ENCODE results near the gene GALNT4.

GALNT4 gene

GRCh38 chr12:89524541-89525304 lies at the start of gene GALNT4:
TSS of gene GALNT4 (minus strand) at chr12:89524796. CDS start at chr12:89524549, 247 bp downstream.
- DNase-seq = peak; percentile 88

DNA sequence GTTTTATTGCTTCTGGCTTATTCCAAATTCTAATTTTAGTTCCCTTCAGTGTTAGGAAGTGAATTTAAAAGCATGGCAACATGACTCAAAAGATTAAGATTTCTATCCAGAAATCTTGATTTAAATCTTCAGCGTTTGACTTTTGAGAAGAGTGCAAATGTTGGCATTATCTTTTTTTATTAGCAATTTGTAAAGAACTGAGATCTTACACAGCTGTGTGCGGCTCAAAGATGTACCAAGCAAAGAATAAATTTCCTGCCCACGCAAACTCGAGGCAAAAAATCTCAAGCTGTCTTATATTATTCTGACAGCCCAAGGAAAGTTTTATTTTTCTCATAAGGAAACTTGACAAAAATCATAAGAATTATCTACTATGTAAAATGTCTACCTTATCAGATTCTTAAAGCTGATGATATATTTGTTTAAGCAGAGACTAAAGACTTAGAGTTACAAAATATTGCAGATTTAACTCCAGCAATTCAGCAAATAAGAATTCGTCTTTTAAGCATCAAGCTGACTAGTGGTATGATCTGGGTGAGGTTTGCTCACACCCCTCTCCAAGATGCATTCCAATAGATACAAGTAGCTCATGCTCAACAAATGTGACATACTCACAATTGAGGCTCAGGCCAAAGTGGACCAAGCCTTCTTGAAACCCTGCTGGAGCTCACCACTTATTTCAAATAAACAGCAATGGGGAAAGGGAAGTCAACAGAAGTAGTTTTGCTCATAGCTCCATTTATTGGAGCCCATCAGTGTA lies 48.6 kb upstream of the GALNT4 start:
- no peak for DNase-seq

DNA sequence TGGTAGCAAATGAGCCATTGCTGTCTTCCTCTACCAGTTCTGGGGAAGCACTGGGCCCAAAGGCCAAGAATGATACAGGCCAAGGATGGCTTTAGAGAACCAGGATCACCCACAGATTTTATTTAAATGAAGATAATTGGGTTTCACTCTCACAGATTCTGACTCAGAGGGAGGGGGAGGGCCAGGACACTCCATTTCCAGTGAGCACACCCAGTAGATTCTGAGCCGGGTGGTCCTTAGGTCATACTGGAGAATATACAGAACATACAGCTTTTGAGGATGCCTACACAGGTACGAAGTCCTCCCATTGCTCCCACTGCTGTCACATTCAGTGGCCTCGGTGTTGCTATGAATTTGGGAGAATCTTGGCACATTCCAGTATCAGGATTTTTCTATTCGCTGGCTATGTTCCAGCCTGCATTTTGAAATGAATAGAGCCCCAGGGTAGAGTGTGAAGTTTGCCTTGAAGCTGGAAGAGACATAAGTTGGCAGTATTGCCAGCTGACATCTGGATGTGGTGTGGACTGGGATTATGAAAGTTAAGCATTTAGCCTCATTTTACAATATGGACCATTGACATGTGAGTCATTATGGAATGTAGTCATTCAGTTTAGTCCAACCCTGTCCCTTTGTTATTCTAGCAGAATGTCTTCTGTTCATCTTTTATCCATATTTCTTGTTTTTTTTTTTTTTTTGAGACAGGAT lies 47.0 kb upstream of the GALNT4 start:
- DNase-seq = no peak

GRCh38 chr12:89568484-89568883 lies 43.9 kb upstream of the GALNT4 start:
- DNase-seq = no peak

DNA sequence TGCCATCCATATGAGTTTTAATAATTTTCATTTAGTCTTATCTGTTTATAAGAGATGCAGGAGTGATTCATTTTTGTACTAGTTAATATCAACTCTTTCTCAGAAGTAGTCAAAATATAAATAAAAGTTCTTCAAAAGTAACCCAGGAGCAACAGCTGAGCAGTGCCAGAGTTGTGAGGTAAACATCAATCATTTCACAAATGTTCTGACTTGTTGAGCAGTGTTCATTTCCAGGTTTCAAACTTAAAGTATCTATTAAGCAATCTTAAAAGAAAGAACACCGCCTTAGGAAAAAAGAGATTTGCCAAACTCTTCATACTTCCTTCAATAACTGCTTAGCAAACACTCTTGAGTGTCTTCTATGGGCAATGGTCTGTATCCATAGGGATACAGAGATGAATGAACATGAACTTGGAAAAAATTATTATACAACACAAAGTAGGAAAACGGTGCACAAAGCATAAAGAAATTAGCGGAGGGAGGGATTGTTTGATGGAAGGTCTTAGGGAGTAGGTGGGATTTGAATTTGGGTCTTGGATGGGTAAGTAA lies 43.2 kb upstream of the GALNT4 start:
- no peak for DNase-seq

GRCh38 chr12:89566615-89567014 lies 42.0 kb upstream of the GALNT4 start:
- peak; percentile 42 for DNase-seq

DNA sequence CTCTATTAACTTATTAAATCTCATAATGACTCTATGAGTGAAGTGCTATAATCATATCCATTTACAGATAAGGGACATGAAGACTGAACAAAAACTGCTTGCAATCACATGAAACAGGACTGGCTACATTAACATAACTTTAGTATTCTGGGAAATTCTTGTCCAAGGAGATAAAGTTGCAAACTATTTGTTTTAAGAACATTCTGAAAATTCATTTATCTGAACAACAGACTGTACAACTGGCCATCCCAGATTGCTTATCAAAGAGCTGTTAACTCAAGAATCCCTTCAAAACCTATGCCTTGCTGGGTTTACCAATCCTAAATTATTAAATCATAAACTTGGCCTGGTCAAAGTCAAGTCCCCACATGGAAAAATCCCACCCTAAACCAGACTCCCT lies 40.4 kb upstream of the GALNT4 start:
- DNase-seq = no peak

DNA sequence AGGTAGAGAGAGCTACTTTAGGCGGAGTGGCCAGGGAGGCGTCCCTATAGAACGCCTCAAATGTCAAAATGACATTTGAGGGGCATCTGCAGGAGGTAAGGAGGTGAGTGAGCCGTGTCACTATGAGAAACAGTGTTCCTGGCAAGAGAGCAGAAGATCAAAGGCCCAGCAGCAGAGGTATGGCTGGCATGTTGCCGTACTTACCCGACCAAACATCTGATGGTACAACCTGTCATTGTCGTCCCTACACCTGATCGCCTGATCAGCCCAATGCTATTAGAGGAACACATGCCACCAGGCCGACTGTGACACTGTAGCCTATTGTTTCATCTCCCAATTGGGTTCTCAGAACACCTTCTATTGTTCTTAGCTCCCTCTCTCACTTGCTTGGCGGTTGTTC lies 35.2 kb upstream of the GALNT4 start:
- DNase-seq = no peak

- no peak for DNase-seq
These were observed 32.4 kb upstream of the GALNT4 start for GRCh38 chr12:89556976-89557375.

DNA sequence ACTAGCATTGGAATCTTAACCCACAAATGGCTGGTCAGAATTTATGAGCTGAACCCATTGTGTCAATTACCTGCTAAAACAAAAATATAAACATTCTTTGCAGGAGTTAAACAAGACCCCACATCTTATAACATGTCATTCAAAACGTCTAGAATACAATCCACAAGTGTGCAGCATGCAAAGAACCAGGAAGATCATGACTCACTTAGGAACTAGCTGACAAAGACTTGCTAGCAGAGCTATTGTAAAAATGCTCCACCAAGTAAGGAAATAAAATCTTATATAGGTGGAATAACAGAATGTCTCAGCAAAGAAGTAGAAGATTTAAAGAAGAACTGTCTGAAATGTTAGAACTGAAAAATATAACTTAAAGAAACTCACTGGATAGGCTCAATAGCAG lies 27.8 kb upstream of the GALNT4 start:
- no peak for DNase-seq

DNA sequence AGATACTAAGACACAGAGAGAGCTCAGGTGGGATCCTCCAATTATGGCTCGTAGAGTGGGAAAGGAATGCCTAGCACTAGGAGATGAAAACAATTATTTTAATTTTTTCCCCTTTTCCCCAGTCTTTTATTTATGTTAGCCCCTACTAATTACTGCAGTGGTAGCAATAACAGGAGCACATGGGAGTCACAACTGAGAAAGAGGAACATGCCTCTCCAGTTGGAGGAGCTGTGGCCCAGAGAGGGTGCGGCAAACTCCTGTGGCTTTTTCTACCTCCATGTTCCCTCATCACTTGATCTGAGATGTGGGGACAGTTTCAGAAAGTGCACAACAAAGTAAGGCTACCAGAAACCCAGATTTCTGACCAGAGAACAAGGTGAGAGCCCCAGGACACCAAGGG lies 27.2 kb upstream of the GALNT4 start:
- no peak for DNase-seq

DNA sequence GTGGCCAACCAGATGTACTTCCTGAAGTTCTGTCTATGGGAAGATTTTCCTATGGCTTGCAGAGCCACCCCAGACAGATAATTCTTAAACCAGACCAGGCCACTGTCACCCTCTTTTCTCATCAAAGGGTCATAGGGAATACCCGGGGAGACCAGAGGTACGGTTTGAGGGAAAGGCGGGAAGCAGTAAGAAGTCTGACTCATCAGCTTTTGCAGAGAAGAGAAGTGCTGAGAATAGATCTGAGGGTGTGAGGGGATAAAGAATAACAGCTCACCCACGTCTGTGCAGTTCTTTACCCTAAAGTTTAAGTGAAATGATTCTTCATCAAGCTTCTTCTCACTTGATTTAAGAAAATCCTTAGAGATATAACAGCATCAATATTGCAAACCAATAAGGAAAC lies 22.5 kb upstream of the GALNT4 start:
- no peak for DNase-seq

- DNase-seq = no peak
These were observed 21.6 kb upstream of the GALNT4 start for GRCh38 chr12:89546151-89546550.

- DNase-seq = no peak
These were observed 20.1 kb upstream of the GALNT4 start for GRCh38 chr12:89544681-89545184.

DNA sequence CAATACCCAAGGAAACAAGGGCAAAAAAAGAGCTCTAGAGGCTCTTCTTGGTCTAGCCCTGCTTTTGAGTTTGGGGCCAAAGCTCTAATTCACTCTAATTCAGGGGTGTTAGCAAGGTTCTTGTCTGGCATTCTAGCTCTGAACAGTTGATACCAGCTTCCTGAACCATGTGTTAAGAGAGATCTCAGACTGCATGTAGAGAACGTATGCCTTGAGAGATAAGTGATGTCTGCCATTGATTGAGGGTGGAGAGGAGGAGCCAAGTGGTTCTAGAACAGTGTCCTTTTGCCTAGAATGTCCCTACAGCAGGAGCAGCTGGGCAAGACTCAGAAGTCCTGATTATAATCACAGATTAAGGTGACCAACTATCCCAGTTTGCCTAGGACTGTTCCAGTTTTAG lies 19.4 kb upstream of the GALNT4 start:
- no peak for DNase-seq

DNA sequence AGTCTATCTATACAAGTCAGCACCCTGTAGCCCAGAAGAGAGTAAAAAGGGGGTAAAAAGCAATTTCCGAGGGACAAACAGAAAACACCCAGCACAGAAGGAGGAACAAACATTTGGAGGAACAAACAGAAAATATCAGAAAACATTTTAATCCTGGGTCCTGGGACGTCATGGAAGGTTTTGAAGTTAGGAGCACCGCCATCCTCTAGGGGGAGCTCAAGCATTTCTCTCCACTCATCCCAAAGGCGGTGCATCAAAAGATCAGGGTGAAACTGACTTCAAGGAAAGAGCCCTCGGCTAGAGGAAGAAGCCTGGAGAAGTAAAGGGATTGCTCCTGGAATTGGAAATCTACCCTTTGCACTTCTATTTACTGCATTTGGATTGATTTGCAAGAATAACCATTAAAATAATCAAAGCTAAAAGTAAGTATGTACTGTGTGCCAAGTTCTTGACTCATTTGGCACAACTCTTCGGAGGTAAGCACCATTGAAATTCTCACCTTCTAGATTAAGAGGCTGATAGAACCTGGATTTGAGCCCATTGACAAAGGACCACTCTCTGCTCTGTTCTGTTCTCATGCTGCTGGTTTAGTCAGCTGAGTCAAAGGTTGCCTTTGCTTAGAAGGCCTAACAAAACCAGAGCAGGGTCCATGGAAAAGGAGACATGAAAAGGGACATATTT lies 18.5 kb upstream of the GALNT4 start:
- peak; percentile 75 for DNase-seq

- no peak for DNase-seq
These were observed 17.6 kb upstream of the GALNT4 start for GRCh38 chr12:89542236-89542635.

- no peak for DNase-seq
These were observed 16.0 kb upstream of the GALNT4 start for GRCh38 chr12:89540586-89540985.

DNA sequence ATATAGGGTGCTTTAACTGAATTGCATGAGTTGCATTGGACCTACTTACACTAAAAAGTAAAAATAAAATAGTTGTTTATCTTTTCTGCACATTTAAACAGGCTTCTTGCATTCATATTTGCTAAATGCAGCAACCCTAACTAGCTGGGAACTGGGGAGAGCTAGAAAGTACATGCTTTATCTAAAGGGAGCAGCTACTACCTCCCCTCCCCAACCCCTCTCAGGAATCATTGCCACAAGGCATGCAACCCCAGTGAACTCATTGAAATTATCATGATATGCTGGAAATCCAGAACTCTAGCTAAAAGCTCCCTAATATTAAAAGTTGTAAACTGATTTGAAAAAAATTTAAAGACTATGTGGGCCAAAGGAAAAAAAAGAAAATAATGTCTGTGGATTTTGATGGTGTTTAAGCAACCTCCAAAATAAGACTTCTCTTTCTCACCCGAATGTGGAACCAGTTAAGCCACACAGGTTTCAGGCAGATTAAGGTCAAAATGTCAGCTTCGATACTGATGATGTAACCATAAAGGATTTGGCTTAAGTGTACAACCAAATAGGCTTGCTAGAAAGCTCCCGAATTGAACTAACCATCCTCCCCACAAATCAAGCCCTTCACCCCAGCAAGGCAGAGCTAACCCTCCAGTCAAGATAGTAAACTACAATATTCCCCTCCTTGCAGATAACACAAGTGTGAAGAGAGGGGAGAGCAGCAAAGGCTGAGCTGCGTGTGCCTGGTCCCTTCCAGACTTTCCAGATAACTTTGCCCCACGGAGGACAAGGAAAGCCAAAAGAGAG lies 15.0 kb upstream of the GALNT4 start:
- no peak for DNase-seq

GRCh38 chr12:89538897-89539296 lies 14.3 kb upstream of the GALNT4 start:
- no peak for DNase-seq

GRCh38 chr12:89537389-89537788 lies 12.8 kb upstream of the GALNT4 start:
- no peak for DNase-seq

DNA sequence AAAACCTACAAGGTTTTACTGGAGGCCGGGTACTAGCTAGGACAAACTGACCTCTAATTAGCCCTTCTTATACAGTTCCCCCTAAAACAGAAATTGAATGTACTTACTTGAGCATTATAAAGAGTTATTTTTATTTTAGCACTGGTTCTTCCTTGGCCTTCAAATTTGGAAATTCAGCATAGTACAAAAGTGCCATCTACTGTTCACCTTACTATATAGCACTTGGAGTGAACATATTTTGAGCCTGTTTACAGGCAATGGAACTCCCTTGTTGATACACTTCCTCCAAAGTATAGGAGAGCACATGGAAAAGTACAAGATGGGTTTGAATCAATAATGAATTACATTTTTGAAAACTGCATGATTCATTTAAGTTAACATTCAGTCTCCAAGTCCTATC lies 5.1 kb upstream of the GALNT4 start:
- DNase-seq = peak; percentile 58
